Aorta (tissue), 5 donors: ENCODE data around the gene ORM1. TPM values are rescaled to one million over a fixed set of nuclear protein-coding genes. Genes with fewer than 3 reads are reported as not detected.
A peak's percentile ranks its signal among the peaks of the same experiment; 100 is the strongest.

Experiments
- ATAC-seq: fragments of 200-7000 bp; cut with Tn5 transposase; one replicate; pipeline ENCODE4 v1.9.1; 2022; ENCODE audit warnings: moderate library complexity; ENCODE audit not compliant: low FRiP score
- DNase-seq, 2 donors: peaks; one replicate each; pipeline ENCODE4 v3.0.0-alpha.2; 2020
- H3K27ac ChIP-seq, 2 donors: one replicate each; pipeline ENCODE4 v1.5.1; 2013; ENCODE audit warnings: low read length in 2 of 2, mild to moderate bottlenecking in 2 of 2, moderate library complexity in 2 of 2, control low read depth in 1 of 2, inconsistent platforms in 1 of 2, low read depth in 1 of 2
- H3K27me3 ChIP-seq, 2 donors: one replicate each; pipeline ENCODE4 v1.6.1; 2013; ENCODE audit warnings: control low read depth in 1 of 2, low read length in 1 of 2, mild to moderate bottlenecking in 1 of 2, moderate library complexity in 1 of 2; ENCODE audit not compliant: insufficient read depth in 2 of 2, control insufficient read depth in 1 of 2
- H3K36me3 ChIP-seq, 2 donors: one replicate each; pipeline ENCODE4 v1.6.1; 2013; ENCODE audit warnings: control low read depth in 1 of 2, low read length in 1 of 2, mild to moderate bottlenecking in 1 of 2; ENCODE audit not compliant: insufficient read depth in 2 of 2, control insufficient read depth in 1 of 2
- H3K4me1 ChIP-seq, 2 donors: one replicate each; pipeline ENCODE4 v1.6.1; 2013; ENCODE audit warnings: low read length in 2 of 2, control low read depth in 1 of 2, mild to moderate bottlenecking in 1 of 2, moderate library complexity in 1 of 2; ENCODE audit not compliant: insufficient read depth in 2 of 2, control insufficient read depth in 1 of 2
- H3K4me3 ChIP-seq, 2 donors: one replicate each; pipeline ENCODE4 v1.5.1; 2013; ENCODE audit warnings: low read length in 2 of 2, control low read depth in 1 of 2, mild to moderate bottlenecking in 1 of 2
- H3K9me3 ChIP-seq: one replicate; pipeline ENCODE4 v1.6.1; 2013; ENCODE audit warnings: mild to moderate bottlenecking, low read length; ENCODE audit not compliant: control insufficient read depth
- WGBS, 2 donors: extraction: QIAGEN DNeasy Blood & Tissue Kit; methylation state at CpG; one replicate each; pipeline ENCODE4 v1.1.7; 2013; 5-methylcytosine and 5-hydroxymethylcytosine counted together
- intact Hi-C, 2 donors: fragments of 100-400 bp; cut with DNase I; formaldehyde crosslinking; loops; one replicate each; pipeline versions ENCODE4 v1.14.2 to v1.15.0; 2022
- polyA plus RNA-seq, 2 donors: library from polyadenylated mRNA; stranded (reverse); fragments of 200-250 nt; gene quantifications; one replicate each; pipeline ENCODE4 v1.2.3, GENCODE V29; 2013
- total RNA-seq, 2 donors: library from RNA; stranded (reverse); fragmentation: NEBNext Ultra II Directional; extraction: Animal tissue kit (Norgen Biotek cat#: 25700); gene quantifications; one replicate each; pipeline ENCODE4 v1.2.1, GENCODE V29; 2021
- donor health status: healthy with polysubstance abuse.
- donor health status: Bipolar disorder and iron deficiency.
- donor health status: DM: no; HTN: no; CAD: no.
- donor health status: DM: no; HTN: no; CAD: no.
- donor health status: DM: yes; HTN: yes; CAD: no.

The ORM1 gene
- total and polyA plus RNA-seq, 4 donors = 0.28 to 3.0 (median 0.45) TPM; not detected in 1

DNA sequence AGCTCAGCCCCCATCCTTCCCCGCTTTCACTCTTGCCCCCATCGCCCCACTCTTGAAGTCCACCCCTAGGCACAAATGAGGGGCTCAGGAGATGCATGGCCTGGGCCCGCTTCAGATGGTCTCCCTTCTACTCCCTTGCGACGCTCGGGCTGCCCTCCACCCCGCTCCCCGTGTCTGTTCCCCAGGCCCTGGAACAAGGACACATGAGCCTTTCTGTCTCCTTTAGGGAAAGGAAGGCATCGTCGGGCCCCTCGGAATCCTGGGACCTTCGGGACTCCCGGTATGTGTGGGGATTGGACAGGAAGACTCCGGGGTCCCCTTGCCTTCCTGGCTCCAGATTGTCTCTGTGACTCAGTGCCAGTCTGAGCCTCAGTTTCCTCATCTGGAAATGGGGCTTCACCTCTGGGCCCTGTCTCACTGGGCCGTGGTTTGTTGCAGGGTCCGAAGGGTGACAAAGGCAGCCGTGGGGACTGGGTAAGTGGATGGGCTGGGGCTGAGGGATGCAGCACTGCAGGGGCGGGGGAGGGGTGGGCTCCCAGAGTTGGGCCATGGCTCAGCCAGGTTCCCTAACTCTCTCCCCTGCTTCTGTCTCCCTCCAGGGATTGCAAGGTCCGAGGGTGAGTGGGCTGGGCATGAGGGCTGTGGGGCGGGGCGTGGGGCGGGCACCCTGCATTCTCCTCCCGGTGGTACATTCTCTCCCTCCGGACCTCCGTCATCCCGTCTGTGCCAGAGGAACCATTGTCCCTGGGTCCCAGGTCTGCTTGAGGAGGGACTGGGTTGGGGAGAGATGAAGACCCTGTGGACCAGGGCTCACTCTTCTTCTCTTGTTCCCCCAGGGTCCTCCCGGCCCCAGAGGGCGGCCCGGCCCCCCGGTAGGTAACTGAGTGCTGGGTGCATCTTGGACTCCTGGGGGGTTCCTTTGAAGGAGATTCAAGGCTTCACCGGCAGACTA, 21.8 kb upstream of the ORM1 start:
- H3K27ac ChIP-seq = no peak overlapping the region
- H3K36me3 ChIP-seq = no peaks in the 10 kb centered on the region
- DNase-seq (peak in 1 of 2 donors; percentile 71), ATAC-seq (no peak)
- no peak overlapping the region for H3K4me3 ChIP-seq
- no peaks in the 10 kb centered on the region for H3K9me3 ChIP-seq
- 89 to 93% methylated on average over 31 of the region's 31 CpGs for WGBS, 2 donors
- H3K27me3 ChIP-seq = no peaks in the 10 kb centered on the region
- no peaks in the 10 kb centered on the region for H3K4me1 ChIP-seq
- intact Hi-C loops = no loop called here

GRCh38 chr9:114301798-114302565, 20.9 kb upstream of the ORM1 start:
- Histone ChIP-seq H3K4me1 (no peaks in the 10 kb centered on the region), H3K36me3 (peaks cover 0 to 2% of the 10 kb centered on the region in 2 donors), H3K27me3 (no peaks in the 10 kb centered on the region), H3K4me3 (no peak overlapping the region), H3K9me3 (no peaks in the 10 kb centered on the region), H3K27ac (no peak overlapping the region)
- 80 to 83% methylated on average over 15 of the region's 15 CpGs for whole genome bisulfite sequencing, 2 donors
- DNase-seq (peak in 1 of 2 donors; percentile 65), ATAC-seq (no peak)
- intact Hi-C loops = no loop called here

- DNase-seq (peak in 1 of 2 donors; percentile 64), ATAC-seq (no peak)
- WGBS, 2 donors = 8 to 12% methylated on average over 6 of the region's 6 CpGs
- Histone ChIP-seq H3K4me1 (no peaks in the 10 kb centered on the region), H3K36me3 (peaks cover 0 to 2% of the 10 kb centered on the region in 2 donors), H3K27me3 (no peaks in the 10 kb centered on the region), H3K4me3 (no peak overlapping the region), H3K27ac (no peak overlapping the region), H3K9me3 (no peaks in the 10 kb centered on the region)
- intact Hi-C loops = no loop called here
These were observed 20.2 kb upstream of the ORM1 start for GRCh38 chr9:114302727-114303126.

- no peaks in the 10 kb centered on the region for H3K9me3 ChIP-seq
- intact Hi-C loops = no loop called here
- H3K27me3 ChIP-seq = no peaks in the 10 kb centered on the region
- no peak for ATAC-seq
- no peaks in the 10 kb centered on the region for H3K4me1 ChIP-seq
- no peak overlapping the region for H3K4me3 ChIP-seq
- peak in 1 of 2 donors; percentile 8 for DNase-seq
- WGBS, 2 donors = 72 to 75% methylated on average over 5 of the region's 5 CpGs
- no peak overlapping the region for H3K27ac ChIP-seq
- peaks cover 0 to 2% of the 10 kb centered on the region in 2 donors for H3K36me3 ChIP-seq
These were observed 19.3 kb upstream of the ORM1 start for GRCh38 chr9:114303571-114303970.

GRCh38 chr9:114303977-114304376, 18.9 kb upstream of the ORM1 start:
- ATAC-seq (no peak), DNase-seq (peak in 1 of 2 donors; percentile 28)
- Histone ChIP-seq H3K4me3 (no peak overlapping the region), H3K36me3 (peaks cover 0 to 2% of the 10 kb centered on the region in 2 donors), H3K27ac (no peak overlapping the region), H3K27me3 (no peaks in the 10 kb centered on the region), H3K9me3 (no peaks in the 10 kb centered on the region), H3K4me1 (no peaks in the 10 kb centered on the region)
- 89 to 92% methylated on average over 4 of the region's 4 CpGs for WGBS, 2 donors
- intact Hi-C loops = no loop called here

DNA sequence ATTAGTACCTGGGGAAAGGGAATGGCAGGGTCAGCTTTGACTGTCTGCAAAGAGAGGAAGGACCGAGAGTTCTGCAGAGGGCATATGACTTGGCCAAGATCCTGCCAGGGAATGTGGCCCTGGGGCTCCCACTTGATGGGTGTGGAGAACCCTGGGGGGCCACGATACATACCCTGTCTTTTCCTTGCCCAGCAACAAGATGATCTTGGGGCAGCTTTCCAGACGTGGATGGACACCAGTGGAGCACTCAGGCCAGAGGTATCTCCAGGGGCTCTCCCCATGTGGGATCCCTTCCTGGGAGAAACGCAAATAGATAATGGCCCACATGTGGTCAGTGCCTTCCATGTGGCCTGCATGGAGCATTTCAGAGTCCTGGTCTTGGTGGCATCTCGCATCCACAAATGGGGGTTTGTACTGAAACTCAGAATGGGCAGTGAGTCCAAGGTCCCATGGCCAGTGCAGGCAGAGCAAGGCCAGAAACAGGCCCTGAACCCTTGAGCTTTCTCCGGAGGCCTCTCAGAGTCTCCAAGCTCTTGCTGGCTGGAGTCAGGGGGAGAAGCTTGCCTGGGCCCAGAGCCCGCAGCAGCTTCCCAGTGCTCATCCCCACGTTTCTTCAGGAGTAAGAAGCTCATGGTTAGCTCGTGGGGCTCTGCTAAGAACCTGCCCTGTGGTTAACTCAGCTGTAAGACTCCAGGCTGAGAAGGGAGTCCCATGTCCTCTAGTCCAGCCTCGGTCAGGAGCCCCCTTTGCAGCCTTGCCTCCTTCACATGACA, 18.3 kb upstream of the ORM1 start:
- ATAC-seq = no peak
- no peak overlapping the region for H3K4me3 ChIP-seq
- DNase-seq = peak in 1 of 2 donors; percentile 50
- H3K27ac ChIP-seq = no peak overlapping the region
- 82 to 85% methylated on average over 10 of the region's 10 CpGs for WGBS, 2 donors
- intact Hi-C loops = no loop called here
- no peaks in the 10 kb centered on the region for H3K4me1 ChIP-seq
- H3K27me3 ChIP-seq = no peaks in the 10 kb centered on the region
- peaks cover 0 to 2% of the 10 kb centered on the region in 2 donors for H3K36me3 ChIP-seq
- no peaks in the 10 kb centered on the region for H3K9me3 ChIP-seq

GRCh38 chr9:114307899-114308267, 15.0 kb upstream of the ORM1 start:
- H3K4me1 ChIP-seq = no peaks in the 10 kb centered on the region
- no peak overlapping the region for H3K27ac ChIP-seq
- no peaks in the 10 kb centered on the region for H3K9me3 ChIP-seq
- intact Hi-C loops = no loop called here
- H3K4me3 ChIP-seq = no peak overlapping the region
- no peaks in the 10 kb centered on the region for H3K27me3 ChIP-seq
- ATAC-seq = no peak
- H3K36me3 ChIP-seq = peaks cover 0 to 2% of the 10 kb centered on the region in 2 donors
- DNase-seq = no peak
- WGBS, 2 donors = 90% methylated on average over 6 of the region's 6 CpGs

- peak in 1 of 2 donors; percentile 61 for DNase-seq
- Histone ChIP-seq H3K4me1 (no peaks in the 10 kb centered on the region), H3K36me3 (peaks cover 0 to 2% of the 10 kb centered on the region in 2 donors), H3K27me3 (no peaks in the 10 kb centered on the region), H3K27ac (no peak overlapping the region), H3K9me3 (no peaks in the 10 kb centered on the region), H3K4me3 (no peak overlapping the region)
- intact Hi-C loops = no loop called here
- no peak for ATAC-seq
- WGBS, 2 donors = 88 to 92% methylated on average over 13 of the region's 13 CpGs
These were observed 14.4 kb upstream of the ORM1 start for GRCh38 chr9:114308361-114308950.
